CD4-positive, alpha-beta T cell (primary cell): ENCODE results near the gene MAP3K19. TPM values are rescaled to one million over a fixed set of nuclear protein-coding genes. Genes with fewer than 3 reads are reported as not detected.

Experiments
- ATAC-seq: fragments of 200-7000 bp; cut with Tn5 transposase; one replicate; pipeline ENCODE4 v1.10.0; 2022; ENCODE audit warnings: mild to moderate bottlenecking; ENCODE audit not compliant: poor library complexity
- CTCF ChIA-PET: fragments of 350-600 bp; sonication (Branson Sonifier 250); formaldehyde crosslinking; loops from one replicate; lab custom pipeline; 2021; ENCODE audit warnings: antibody characterized with exemption, inconsistent platforms; lab: Charles Lee
- POLR2A ChIA-PET: fragments of 350-600 bp; sonication (Branson Sonifier 250); formaldehyde crosslinking; loops from one replicate; lab custom pipeline; 2021; ENCODE audit warnings: antibody characterized with exemption, inconsistent platforms; lab: Charles Lee
- DNase-seq, 14 experiments: peaks; one replicate each; pipeline ENCODE4 v3.0.0-alpha.2; 2013 to 2020; ENCODE audit warnings: mixed read lengths in 2 of 14
- H3K27ac ChIP-seq, 2 donors: one replicate each; pipeline versions ENCODE4 v1.5.1 to v1.7.0; 2013; ENCODE audit warnings: low read length in 2 of 2, low read depth in 1 of 2, mild to moderate bottlenecking in 1 of 2
- H3K27me3 ChIP-seq, 2 experiments: 1 replicate in 1 of 2; 2 replicates in 1 of 2; pipeline versions ENCODE4 v1.6.1 to v1.7.0; 2013; ENCODE audit warnings: low read length in 2 of 2, control low read depth in 1 of 2, mild to moderate bottlenecking in 1 of 2, moderate library complexity in 1 of 2; ENCODE audit not compliant: insufficient read depth in 2 of 2, control insufficient read depth in 1 of 2
- H3K36me3 ChIP-seq: one replicate; pipeline ENCODE4 v1.6.1; 2013; ENCODE audit warnings: low read length, control low read depth; ENCODE audit not compliant: insufficient read depth
- H3K4me1 ChIP-seq: one replicate; pipeline ENCODE4 v1.6.1; 2013; ENCODE audit warnings: low read length, control low read depth; ENCODE audit not compliant: insufficient read depth
- H3K4me3 ChIP-seq: one replicate; pipeline ENCODE4 v1.5.1; 2013; ENCODE audit warnings: mild to moderate bottlenecking, low read length, moderate library complexity
- H3K9me3 ChIP-seq, 2 experiments: 1 replicate in 1 of 2; 2 replicates in 1 of 2; pipeline versions ENCODE4 v1.6.1 to v1.7.0; 2013; ENCODE audit warnings: low read length in 2 of 2, mild to moderate bottlenecking in 2 of 2, control low read depth in 1 of 2, moderate library complexity in 1 of 2; ENCODE audit not compliant: control insufficient read depth in 1 of 2, insufficient read depth in 1 of 2
- H3K27ac Mint-ChIP-seq: one replicate; pipeline ENCODE4 v1.8.0; 2020; ENCODE audit warnings: mixed read lengths
- H3K27me3 Mint-ChIP-seq: one replicate; pipeline ENCODE4 v1.8.0; 2021; ENCODE audit warnings: mixed read lengths
- H3K36me3 Mint-ChIP-seq: one replicate; pipeline ENCODE4 v1.8.0; 2021; ENCODE audit warnings: low read depth, mixed read lengths
- H3K4me1 Mint-ChIP-seq: one replicate; pipeline ENCODE4 v1.8.0; 2021; ENCODE audit warnings: low read depth, mixed read lengths
- H3K4me3 Mint-ChIP-seq: one replicate; pipeline ENCODE4 v1.8.0; 2020; ENCODE audit warnings: mild to moderate bottlenecking, mixed read lengths
- H3K9me3 Mint-ChIP-seq: one replicate; pipeline ENCODE4 v1.8.0; 2020; ENCODE audit warnings: mixed read lengths
- CTCF ChIP-seq: fragments of 200-600 bp; IDR thresholded peaks from one replicate; pipeline ENCODE4 v1.8.0; 2022; ENCODE audit warnings: antibody characterized with exemption, mild to moderate bottlenecking
- intact Hi-C, 2 experiments: fragments of 100-400 bp; cut with DNase I in 1 of 2; cut with micrococcal nuclease in 1 of 2; formaldehyde crosslinking; loops; one replicate each; pipeline versions ENCODE4 v1.15.1 to v1.9.0; 2023 to 2025; cut with DNase I, micrococcal nuclease
- total RNA-seq, 174 experiments: library from RNA in 2 of 174; stranded (reverse) in 2 of 174; gene quantifications; one replicate each; pipeline ENCODE4 v1.2.3 and lab custom pipeline; 2021 to 2026

Gene MAP3K19
- total RNA-seq, 2 experiments from 2014 or later, result not detected

GRCh38 chr2:134917360-134917865, 129.8 kb downstream of the MAP3K19 start:
- peak overlapping the region; percentile 80 to 94 for H3K27ac ChIP-seq
- H3K4me1 ChIP-seq, result peaks cover 19% of the 10 kb centered on the region
- H3K9me3 ChIP-seq, result peaks cover 0 to 5% of the 10 kb centered on the region in 2 experiments
- Mint-ChIP-seq H3K9me3 (no peaks in the 10 kb centered on the region), H3K4me1 (peaks cover 44% of the 10 kb centered on the region), H3K4me3 (peak overlapping the region; percentile 92), H3K36me3 (peaks cover 27% of the 10 kb centered on the region), H3K27ac (peak overlapping the region; percentile 92), H3K27me3 (no peaks in the 10 kb centered on the region)
- peaks cover 7% of the 10 kb centered on the region for H3K36me3 ChIP-seq
- H3K4me3 ChIP-seq, result peak overlapping the region; percentile 88
- ATAC-seq (no peak), DNase-seq (peak in 8 of 14 experiments; percentile 0 to 43 (median 4))
- intact Hi-C loops, result loop anchor here (5.0 kb wide), 2 partner anchors 795 to 825 kb away; partner anchors contain the start of gene UBXN4 (in 1 of the 2)
- POLR2A ChIA-PET, result interaction anchor here (0.6 to 3.0 kb wide), 23 partner anchors 10 to 959 kb away, joined by 3 to 49 read pairs (median 4); partner anchors contain the start of genes MCM6, R3HDM1, RAB3GAP1 and UBXN4
- no peak for TF ChIP-seq CTCF
- CTCF ChIA-PET, result interaction anchor here (0.6 kb wide), 1 partner anchor 827 kb away, joined by 3 read pairs; no protein-coding TSS in a partner anchor
- H3K27me3 ChIP-seq, result no peaks in the 10 kb centered on the region

Other genes starting within 250 kb of the MAP3K19 start
- not detected for gene ACMSD, start 208.8 kb downstream of the MAP3K19 start, total RNA-seq
- 10 to 100 TPM; 62.1 to 67.5 TPM for gene CCNT2, start 128.6 kb downstream of the MAP3K19 start, total RNA-seq
- gene RAB3GAP1, start 4.8 kb upstream of the MAP3K19 start, total RNA-seq, result 10 to 100 TPM; 35.9 to 37.0 TPM